GM04504 (cell line): ENCODE data around the gene SIM2.

Source experiments
- DNase-seq: peaks from one replicate; pipeline ENCODE4 v3.0.0-alpha.2; 2012; ENCODE audit warnings: low read depth

SIM2 gene

GRCh38 chr21:36684957-36685714 is 13.8 kb upstream of the SIM2 start:
- no peak for DNase-seq

GRCh38 chr21:36686955-36687354 is 12.0 kb upstream of the SIM2 start:
- DNase-seq: no peak

GRCh38 chr21:36688324-36688723 is 10.6 kb upstream of the SIM2 start:
- no peak for DNase-seq

- no peak for DNase-seq
Measured at GRCh38 chr21:36689324-36689723, 9.6 kb upstream of the SIM2 start.

GRCh38 chr21:36690628-36691554 is 8.0 kb upstream of the SIM2 start:
- DNase-seq: no peak

- no peak for DNase-seq
Measured at GRCh38 chr21:36691555-36692041, 7.3 kb upstream of the SIM2 start.

GRCh38 chr21:36692114-36692834 is 6.6 kb upstream of the SIM2 start:
- no peak for DNase-seq

GRCh38 chr21:36692835-36693488 is 6.0 kb upstream of the SIM2 start:
- no peak for DNase-seq

GRCh38 chr21:36693489-36694030 is 5.4 kb upstream of the SIM2 start:
- DNase-seq: no peak

- DNase-seq: no peak
Measured at GRCh38 chr21:36694031-36694515, 4.8 kb upstream of the SIM2 start.

GRCh38 chr21:36694593-36695282 is 4.2 kb upstream of the SIM2 start:
- DNase-seq: no peak

GRCh38 chr21:36695283-36695634 is 3.7 kb upstream of the SIM2 start:
- no peak for DNase-seq

GRCh38 chr21:36695671-36696389 is 3.1 kb upstream of the SIM2 start:
- no peak for DNase-seq

- DNase-seq: no peak
Measured at GRCh38 chr21:36696390-36697059, 2.4 kb upstream of the SIM2 start.

- DNase-seq: no peak
Measured at GRCh38 chr21:36697060-36697850, 1.7 kb upstream of the SIM2 start.

- no peak for DNase-seq
Measured at GRCh38 chr21:36697851-36698384, 997 bp upstream of the SIM2 start.

GRCh38 chr21:36698385-36698980 is 432 bp upstream of the SIM2 start:
- no peak for DNase-seq
